B cell (primary cell): ENCODE results near the gene SEC63.

ENCODE experiments used
- EZH2 ChIP-seq: IDR thresholded peaks from 2 replicates; pipeline ENCODE4 v1.6.1; 2012; ENCODE audit warnings: borderline replicate concordance, low read depth, mild to moderate bottlenecking, moderate library complexity, low read length; ENCODE audit not compliant: insufficient read depth, poor library complexity, severe bottlenecking
- TF ChIP-seq, protein P1 (sequence below): fragments of 200-600 bp; IDR thresholded peaks from one replicate; pipeline ENCODE4 v1.8.0; 2022; ENCODE audit warnings: antibody characterized with exemption, mild to moderate bottlenecking

DNA sequence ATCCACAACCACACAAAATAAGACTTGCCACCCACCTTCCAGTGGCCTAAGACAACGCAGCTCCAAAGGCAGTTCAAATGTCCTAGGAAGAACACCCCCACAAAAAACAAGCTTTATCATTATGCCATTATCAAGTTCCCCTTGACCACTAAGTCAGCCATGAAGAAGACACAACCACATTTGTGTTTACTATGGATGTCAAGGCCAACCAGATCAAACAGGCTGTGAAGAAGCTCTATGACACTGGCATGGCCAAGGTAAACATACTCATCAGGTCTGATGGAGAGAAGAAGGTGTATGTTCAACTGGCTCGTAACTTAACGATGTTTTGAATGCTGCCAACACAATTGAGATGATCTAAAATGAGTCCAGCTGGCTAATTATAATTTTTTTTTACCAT is 26.1 kb downstream of the SEC63 start:
- TF ChIP-seq, protein P1, sequence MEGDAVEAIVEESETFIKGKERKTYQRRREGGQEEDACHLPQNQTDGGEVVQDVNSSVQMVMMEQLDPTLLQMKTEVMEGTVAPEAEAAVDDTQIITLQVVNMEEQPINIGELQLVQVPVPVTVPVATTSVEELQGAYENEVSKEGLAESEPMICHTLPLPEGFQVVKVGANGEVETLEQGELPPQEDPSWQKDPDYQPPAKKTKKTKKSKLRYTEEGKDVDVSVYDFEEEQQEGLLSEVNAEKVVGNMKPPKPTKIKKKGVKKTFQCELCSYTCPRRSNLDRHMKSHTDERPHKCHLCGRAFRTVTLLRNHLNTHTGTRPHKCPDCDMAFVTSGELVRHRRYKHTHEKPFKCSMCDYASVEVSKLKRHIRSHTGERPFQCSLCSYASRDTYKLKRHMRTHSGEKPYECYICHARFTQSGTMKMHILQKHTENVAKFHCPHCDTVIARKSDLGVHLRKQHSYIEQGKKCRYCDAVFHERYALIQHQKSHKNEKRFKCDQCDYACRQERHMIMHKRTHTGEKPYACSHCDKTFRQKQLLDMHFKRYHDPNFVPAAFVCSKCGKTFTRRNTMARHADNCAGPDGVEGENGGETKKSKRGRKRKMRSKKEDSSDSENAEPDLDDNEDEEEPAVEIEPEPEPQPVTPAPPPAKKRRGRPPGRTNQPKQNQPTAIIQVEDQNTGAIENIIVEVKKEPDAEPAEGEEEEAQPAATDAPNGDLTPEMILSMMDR, result no peak
- TF ChIP-seq EZH2, result no peak
